HCT116 (cell line): Measurements from ENCODE around the gene CASZ1. TPM values are rescaled to one million over a fixed set of nuclear protein-coding genes. Genes with fewer than 3 reads are reported as not detected.

Experiments used
- CBX3 ChIP-seq: IDR thresholded peaks from 2 replicates; pipeline ENCODE4 v1.6.1; 2012; ENCODE audit warnings: low read depth
- CEBPB ChIP-seq: IDR thresholded peaks from 2 replicates; pipeline ENCODE4 v1.6.1; 2012; ENCODE audit warnings: low read depth
- EZH2 ChIP-seq: fragments of 200-600 bp; sonication (generic); IDR thresholded peaks from 2 replicates; pipeline ENCODE4 v1.6.1; 2017; ENCODE audit warnings: antibody characterized with exemption, mixed run types
- EZH2phosphoT487 ChIP-seq: fragments of 200-600 bp; IDR thresholded peaks from 2 replicates; pipeline ENCODE4 v1.6.1; 2018; ENCODE audit warnings: antibody characterized with exemption, borderline replicate concordance
- RAD21 ChIP-seq: IDR thresholded peaks from 2 replicates; pipeline ENCODE4 v1.6.1; 2012; ENCODE audit warnings: low read depth, mild to moderate bottlenecking
- REST ChIP-seq: IDR thresholded peaks from 2 replicates; pipeline ENCODE4 v1.6.1; 2012; ENCODE audit warnings: low read depth
- SRF ChIP-seq: IDR thresholded peaks from 2 replicates; pipeline ENCODE4 v1.6.1; 2012; ENCODE audit warnings: low read depth
- TCF7L2 ChIP-seq: IDR thresholded peaks from 2 replicates; pipeline ENCODE4 v1.7.0; 2011; ENCODE audit warnings: borderline replicate concordance, inconsistent platforms; ENCODE audit not compliant: insufficient read depth, insufficient read length; ENCODE audit errors: extremely low read depth
- ZFX ChIP-seq: fragments of 450-650 bp; IDR thresholded peaks from 2 replicates; pipeline ENCODE4 v1.6.1; 2017
- ZNF274 ChIP-seq: fragments of 200-500 bp; sonication (Bioruptor generic); IDR thresholded peaks from 2 replicates; pipeline ENCODE4 v1.6.1; 2014; ENCODE audit warnings: mild to moderate bottlenecking, low read depth, low read length, inconsistent platforms
- total RNA-seq: library from RNA; stranded (reverse); gene quantifications from one replicate; pipeline ENCODE4 v1.2.1, GENCODE V29; 2021; ENCODE audit not compliant: unreplicated experiment
- TF ChIP-seq, protein P1 (sequence below): IDR thresholded peaks from 2 replicates; pipeline ENCODE4 v1.6.1; 2012
- TF ChIP-seq, protein P2 (sequence below): IDR thresholded peaks from 2 replicates; pipeline ENCODE4 v1.6.1; 2011; ENCODE audit warnings: mild to moderate bottlenecking, low read length, moderate library complexity; ENCODE audit not compliant: insufficient replicate concordance; ENCODE audit errors: extremely low read depth

CASZ1 gene
- total RNA-seq, 1 experiment from 2014 or later = 7.7 TPM

- no peak for TF ChIP-seq REST
- TF ChIP-seq TCF7L2 = no peak
- no peak for TF ChIP-seq CBX3
- no peak for TF ChIP-seq EZH2phosphoT487
- no peak for TF ChIP-seq SRF
- TF ChIP-seq EZH2 = no peak
- TF ChIP-seq CEBPB = no peak
- TF ChIP-seq, protein P1, sequence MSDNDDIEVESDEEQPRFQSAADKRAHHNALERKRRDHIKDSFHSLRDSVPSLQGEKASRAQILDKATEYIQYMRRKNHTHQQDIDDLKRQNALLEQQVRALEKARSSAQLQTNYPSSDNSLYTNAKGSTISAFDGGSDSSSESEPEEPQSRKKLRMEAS = no peak
- TF ChIP-seq, protein P2, sequence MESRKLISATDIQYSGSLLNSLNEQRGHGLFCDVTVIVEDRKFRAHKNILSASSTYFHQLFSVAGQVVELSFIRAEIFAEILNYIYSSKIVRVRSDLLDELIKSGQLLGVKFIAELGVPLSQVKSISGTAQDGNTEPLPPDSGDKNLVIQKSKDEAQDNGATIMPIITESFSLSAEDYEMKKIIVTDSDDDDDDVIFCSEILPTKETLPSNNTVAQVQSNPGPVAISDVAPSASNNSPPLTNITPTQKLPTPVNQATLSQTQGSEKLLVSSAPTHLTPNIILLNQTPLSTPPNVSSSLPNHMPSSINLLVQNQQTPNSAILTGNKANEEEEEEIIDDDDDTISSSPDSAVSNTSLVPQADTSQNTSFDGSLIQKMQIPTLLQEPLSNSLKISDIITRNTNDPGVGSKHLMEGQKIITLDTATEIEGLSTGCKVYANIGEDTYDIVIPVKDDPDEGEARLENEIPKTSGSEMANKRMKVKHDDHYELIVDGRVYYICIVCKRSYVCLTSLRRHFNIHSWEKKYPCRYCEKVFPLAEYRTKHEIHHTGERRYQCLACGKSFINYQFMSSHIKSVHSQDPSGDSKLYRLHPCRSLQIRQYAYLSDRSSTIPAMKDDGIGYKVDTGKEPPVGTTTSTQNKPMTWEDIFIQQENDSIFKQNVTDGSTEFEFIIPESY = no peak
- peak; percentile 42; the same call in 1 of the 2 replicates for TF ChIP-seq ZFX
- no peak for TF ChIP-seq ZNF274
- no peak; the same call in 1 of the 2 replicates for TF ChIP-seq RAD21
Observed at GRCh38 chr1:10835822-10836421, 39.5 kb upstream of the CASZ1 start (continued).
